Measurements from ENCODE around the gene CCDC159.
"Not testable (repeated sequence)": the region's sequence is repeated elsewhere in the genome, so short reads cannot be mapped to it uniquely, and the experiment has no call there.

Gene CCDC159

DNA sequence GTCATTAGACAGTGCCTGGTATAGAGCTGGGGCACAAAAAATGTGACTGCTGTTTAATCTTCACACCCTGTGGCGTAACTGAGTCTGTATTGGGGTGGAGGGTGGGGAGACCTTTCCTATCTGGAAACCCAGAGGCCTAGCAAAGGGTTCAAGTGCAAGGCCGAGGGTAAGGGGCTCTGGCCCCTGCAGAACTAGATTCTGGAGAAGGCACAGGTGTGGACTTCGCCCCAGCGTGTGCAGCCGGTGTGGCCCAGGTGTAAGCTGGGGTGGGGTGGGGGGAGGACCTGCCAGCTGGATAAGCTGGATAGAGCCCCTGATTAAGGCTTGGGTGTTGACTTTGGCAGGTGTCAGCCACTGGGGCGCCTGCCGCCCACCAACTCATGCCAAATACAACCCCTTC is 8.2 kb upstream of the CCDC159 start:
- no peak for DNase-seq (ENCODE audit: low read depth)

DNA sequence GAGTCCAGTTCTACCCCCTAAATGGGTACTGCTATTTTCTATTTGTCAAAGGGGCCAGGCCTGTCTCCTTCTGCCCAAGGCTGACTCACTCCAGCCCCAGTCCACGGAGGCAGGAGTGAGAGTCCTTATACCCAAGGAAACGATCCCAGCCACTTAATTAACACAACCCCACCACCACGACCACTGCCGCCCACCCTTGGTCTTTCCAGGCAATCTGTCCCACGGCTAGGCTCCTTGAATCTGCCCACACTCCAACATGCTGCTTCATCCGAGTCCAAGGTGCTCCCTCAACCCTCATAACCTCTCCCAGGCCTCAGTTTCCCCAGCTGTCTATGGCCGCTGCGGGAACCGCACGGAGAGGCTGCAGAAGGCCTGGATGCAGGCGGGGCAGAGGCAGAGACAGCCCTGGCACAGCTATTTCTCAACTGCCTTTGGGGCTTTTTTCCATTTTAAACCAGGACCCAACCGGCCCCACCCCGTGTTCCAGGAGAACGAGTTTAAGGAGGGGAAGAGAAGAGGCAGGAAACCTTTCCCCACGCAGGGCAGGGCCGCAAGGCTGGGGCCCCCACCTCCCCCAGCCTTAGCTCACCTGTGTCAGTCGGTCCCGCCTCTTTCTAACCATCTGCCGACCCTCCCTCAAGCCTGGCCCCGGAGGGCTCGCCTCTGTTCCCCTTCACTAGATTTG is 7.6 kb upstream of the CCDC159 start:
- DNase-seq (ENCODE audit: low read depth) = no peak

DNA sequence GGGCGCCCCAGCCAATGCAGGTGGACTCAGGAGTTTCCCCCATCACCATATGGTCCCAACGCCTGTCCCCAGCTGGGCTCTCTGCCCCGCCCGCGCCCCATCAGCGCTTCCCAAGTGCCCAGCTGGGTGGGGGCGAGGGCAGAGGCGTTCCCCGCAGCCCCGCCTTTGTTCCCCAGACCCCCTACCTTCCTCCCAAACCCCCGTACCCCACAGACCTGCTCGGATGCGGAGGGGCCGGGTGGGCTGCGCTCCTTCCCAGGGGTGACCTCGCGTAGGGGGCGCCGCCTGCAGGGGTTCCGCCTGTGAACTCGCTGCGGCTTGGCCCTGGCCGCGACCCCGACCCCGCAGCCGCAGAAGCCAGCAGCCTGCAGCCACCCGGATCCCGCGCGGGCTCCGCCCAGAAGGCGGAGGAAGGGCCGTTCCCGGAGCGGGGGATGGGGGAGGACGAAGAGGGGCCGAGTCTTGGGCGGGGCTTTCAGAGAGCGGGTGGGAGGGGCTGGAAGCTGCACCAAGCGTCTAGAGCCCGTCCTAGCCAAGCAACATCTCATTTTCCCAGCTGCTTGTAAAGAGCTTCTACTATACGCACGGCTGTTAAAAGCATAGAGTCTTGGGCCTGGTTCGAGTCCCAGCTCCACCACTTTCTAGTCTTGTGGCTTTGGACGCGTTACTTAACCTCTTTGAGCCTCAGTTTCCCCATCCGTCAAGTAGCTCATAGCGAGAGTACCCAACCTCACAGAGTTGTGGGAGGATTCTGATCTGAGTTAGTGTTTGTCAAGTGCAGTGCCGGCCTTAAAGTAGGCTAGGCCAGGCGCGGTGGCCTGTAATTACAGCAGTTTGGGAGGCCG is 6.8 kb upstream of the CCDC159 start, which contains the start of gene RAB3D:
Gene RAB3D, minus strand, starts transcription at position 404 of the 845 bp plus-strand sequence. CDS start 2,258 bp downstream, outside the sequence.
- peak; percentile 72 for DNase-seq (ENCODE audit: low read depth)

DNA sequence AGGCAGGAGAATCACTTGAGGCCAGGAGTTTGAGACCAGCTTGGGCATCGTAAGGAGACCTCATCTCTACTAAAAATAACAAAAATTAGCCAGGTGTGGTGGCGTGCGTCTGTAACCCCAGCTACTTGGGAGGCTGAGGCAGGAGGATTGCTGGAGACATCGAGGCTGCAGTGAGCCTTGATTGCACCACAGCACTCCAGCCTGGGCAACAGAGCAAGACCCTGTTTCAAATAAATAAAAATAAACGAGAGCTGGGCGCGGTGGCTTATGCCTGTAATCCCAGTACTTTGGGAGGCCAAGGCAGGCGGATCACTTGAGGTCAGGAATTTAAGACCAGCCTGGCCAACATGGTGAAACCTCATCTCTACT is 6.2 kb upstream of the CCDC159 start:
- not testable (repeated sequence) for DNase-seq (ENCODE audit: low read depth)

DNA sequence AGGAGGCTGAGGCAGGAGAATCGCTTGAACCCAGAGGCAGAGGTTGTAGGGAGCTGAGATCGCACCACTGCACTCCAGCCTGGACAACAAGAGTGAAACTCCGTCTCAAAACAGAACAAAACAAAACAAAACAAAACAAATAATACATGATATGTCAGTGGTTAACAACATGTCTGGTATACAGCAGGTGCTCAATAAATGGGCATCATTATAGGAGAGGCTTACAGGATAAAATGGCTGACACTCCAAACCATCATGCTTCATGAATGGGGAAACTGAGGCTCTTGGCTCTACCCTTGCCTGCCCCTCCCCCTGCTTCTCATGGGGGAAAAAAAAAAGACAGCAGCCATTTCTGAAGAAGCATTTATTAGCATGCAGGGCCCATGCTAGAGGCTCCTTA is 3.9 kb upstream of the CCDC159 start:
- DNase-seq (ENCODE audit: low read depth) = no peak

DNA sequence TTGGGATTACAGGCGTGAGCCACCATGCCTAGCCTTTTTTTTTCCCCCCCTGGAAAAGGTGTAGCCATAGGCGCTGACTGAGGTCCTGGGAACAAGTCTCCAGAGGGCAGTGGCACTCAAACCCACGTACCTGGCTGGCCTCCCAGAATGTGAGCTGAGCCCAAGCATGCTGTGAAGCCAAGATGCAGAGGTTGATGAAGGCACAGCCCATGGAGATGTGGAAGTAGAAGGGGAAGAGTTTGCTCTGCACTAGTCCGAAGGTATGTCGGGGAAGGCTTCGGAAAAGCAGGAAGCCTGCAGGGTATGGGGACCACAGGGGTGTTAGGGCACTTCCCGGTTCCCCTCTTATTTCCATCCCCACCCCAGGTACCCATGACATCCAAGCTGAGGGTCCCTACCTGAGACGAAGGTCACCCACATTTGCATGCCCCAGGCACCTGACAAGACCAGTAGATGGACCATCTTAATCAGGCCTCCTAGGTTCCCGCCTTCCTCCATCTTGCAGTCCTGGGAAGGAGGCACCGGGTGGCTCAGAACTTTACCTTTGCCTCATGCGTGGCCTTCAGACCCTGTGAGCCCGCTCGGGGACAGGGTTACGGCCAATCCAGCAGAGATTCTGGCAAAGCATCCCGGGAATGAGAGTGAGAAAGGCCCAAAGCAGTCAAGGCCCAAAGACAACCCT is 1.1 kb upstream of the CCDC159 start:
- DNase-seq (ENCODE audit: low read depth) = no peak

DNA sequence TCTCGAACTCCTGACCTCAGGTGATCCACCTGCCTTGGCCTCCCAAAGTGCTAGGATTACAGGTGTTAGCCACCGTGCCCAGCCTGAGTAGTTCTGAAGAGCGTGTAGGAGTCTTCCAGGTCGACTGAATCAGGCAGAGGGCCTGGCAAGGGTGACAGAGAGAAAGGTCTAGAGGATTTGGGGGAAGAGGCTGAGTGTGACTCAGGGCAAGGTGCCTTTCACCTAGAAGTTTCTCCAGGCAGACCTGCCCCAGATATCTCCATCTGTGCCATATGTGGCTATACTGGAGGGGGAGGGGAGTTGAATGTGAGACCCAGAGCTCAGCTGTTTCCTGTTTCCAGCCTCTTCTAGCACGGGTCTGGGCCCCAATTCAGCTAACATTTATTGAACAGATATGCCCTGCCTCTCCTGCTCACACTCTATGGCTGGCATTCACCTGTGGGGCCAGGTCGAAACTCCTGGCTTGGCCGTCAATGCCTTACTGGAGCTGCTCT is 1.3 kb downstream of the CCDC159 start:
- DNase-seq (ENCODE audit: low read depth) = no peak

DNA sequence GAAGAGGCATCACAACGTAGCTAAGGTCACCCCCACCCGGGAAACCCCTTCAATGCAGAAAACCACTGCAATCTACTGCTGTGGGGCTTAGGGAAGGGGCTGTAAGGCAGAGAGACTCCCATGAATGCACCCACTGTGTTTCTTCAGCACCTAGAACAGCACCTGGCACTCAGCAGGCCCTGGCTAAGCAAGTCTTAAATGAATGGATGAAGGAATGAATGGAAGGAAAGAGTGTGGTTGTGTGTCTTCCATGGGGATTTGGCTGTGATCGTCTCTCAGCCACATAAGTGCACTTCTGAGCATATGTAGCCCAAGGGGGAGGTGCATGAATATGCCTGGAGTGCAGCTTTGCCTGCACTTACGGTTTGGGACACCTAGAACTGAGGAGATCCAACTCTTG is 2.9 kb downstream of the CCDC159 start:
- no peak for DNase-seq (ENCODE audit: low read depth)

DNA sequence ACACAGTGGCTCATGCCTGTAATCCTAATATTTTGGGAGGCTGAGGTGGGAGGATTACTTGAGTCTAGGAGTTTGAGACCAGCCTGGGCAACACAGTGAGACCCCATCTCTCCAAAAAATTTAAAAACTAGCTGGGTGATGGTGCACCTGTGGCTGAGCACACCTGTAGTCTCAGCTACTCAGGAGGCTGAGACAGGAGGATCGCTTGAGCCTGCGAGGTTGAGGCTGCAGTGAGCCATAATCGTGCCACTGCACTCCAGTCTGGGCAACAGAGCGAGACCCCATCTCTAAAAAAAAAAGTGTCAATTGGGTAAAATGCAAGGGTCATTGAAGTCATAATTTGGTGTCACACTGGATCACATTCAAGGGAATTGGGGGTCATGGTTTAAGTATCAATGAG is 7.8 kb downstream of the CCDC159 start:
- not testable (repeated sequence) for DNase-seq (ENCODE audit: low read depth)

DNA sequence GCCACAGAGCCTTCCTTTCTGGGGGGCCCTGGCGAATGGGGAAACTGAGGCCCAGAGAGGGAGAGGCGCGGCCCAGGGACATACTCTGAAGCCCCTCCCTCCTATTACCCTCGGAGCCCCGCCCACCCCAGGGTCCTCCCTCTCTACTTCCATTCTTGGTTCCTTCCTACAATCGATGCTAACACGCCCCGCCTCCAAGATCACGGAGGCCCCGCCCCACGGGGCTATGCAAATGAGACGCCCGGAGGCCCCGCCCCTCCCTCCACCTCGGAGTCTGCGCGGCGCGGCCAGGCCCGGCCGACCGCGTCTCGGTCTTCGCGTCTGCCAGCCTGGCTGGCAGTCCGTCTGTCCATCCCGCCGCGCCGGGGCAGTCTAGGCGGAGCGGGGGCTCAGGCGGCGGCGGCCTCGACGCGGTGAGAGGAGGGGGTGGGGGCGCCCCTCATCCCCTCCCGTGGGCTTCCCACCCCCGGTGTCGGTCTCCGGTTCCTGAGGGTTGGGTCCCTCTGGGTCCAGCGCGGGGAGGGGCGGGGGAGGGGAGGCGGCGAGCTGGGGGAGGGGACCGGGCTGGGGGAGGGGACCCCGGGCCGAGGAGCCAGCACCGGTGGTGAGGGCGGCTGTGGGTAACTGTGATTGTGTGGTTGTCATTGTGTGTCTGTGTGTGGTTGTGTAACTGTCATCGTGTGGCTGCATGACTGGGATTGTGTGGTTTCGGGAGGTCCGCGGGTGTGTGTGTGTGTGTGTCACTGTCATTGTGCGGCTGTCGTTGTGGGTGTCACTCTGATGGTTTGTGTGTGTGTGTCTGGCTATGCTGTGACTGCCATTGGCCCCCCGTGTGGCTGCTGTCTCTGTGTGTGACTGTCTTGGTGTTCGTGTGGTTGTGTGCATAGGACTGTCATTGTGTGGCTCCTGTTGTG is 9.1 kb downstream of the CCDC159 start, which contains the start of gene PLPPR2:
Gene PLPPR2, plus strand, starts transcription at position 273 of the 914 bp plus-strand sequence. CDS start 2,242 bp downstream, outside the sequence.
- DNase-seq (ENCODE audit: low read depth) = peak; percentile 71

DNA sequence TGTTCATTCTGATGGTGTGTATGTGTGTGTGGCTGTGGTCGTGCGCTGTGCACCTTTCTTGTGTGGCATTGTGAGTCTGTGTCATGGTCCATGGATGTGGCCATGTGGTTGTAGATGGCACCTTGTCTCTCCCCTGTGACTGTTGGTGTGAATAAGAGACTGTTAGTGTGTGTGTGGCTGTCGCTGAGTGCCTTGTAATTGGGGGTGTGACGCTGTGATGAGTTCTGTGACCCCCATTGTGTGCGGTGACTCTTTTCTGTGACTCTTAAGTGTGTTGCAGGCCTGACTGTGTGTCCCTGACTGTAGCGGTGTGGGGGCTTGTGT is 9.7 kb downstream of the CCDC159 start:
- DNase-seq (ENCODE audit: low read depth) = no peak

DNA sequence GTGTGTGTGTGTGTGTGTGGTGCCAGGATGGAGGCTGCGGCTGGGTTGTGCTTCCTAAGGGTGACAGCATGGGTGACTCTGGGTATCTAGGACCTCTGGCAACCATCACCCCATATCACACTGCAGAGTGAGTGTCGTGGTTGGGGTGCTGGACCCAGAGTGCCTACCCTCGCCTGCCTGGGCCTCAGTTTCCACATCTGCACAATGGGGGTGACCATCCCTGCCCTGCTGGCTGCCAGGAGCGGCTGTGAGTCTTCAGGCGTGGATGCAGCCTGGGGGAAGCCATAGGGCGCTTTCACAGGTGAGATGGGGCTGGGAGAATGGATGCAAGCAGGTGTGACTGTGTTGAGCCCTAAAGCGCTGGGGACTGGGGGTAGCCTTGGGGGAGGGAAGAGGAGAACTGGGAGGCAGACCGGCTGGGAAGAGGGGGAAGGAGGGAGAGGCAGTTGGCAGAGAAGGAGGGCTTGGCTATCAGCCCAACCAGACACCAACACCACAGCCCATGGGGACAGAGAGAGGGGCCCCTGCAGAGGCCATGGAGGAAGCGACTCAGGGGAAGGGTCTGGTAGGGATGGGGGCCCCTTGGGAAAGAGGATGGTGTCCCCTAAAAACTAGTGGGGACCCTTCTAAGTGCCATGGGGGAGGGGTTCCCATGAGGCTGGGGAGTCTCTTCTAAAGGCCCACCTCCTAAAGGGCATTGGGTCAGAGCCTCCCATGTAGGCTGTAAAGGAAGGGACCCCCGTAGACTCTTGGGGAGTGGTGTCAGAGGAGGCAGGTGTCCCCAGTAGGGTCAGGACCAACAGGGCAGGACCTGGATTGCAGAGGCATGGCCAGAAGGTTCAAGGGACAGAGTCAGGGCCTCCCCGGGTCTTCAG is 10.6 kb downstream of the CCDC159 start:
- DNase-seq (ENCODE audit: low read depth) = no peak

DNA sequence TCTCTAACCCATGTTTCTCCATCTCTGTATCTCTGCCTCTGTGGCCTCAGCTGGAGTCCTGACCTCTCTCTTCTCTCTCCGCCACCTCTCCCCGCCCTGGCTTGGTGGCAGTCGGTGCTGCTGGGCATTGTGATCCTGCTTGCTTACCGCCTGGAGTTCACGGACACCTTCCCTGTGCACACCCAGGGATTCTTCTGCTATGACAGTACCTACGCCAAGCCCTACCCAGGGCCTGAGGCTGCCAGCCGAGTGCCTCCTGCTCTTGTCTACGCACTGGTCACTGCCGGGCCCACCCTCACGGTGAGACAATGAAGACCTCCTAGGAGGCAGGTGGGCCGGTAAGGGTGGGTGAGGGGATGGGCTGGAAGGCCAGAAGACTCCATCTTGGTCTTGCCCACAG is 13.1 kb downstream of the CCDC159 start:
- DNase-seq (ENCODE audit: low read depth) = no peak

DNA sequence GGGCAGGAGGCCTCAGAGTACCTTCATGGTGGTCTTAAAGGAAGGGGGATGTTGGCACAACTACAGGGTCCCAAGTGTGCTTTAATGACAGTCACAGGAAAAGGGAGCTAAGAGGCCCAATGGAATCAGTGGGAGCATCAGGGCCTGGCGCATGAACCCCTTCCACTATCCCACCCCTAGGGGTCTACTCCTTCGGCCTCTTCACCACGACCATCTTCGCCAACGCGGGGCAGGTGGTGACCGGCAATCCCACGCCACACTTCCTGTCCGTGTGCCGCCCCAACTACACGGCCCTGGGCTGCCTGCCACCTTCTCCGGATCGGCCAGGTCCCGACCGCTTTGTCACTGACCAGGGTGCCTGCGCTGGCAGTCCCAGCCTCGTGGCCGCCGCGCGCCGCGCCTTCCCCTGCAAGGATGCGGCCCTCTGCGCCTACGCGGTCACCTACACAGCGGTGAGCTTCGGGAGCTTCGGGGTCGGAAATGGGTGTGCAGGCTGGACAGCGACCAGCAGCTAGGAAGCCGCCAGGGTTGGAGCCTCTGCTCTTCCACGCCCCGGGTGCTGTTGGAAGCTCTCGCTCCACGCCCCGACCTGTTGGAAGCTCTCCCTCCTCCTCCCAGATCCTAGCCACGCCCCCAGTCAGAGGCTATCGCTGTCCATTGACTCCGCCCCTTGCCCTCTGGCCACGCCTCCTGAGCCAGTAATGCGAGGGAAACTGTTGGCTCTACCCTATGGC is 14.9 kb downstream of the CCDC159 start:
- no peak for DNase-seq (ENCODE audit: low read depth)

DNA sequence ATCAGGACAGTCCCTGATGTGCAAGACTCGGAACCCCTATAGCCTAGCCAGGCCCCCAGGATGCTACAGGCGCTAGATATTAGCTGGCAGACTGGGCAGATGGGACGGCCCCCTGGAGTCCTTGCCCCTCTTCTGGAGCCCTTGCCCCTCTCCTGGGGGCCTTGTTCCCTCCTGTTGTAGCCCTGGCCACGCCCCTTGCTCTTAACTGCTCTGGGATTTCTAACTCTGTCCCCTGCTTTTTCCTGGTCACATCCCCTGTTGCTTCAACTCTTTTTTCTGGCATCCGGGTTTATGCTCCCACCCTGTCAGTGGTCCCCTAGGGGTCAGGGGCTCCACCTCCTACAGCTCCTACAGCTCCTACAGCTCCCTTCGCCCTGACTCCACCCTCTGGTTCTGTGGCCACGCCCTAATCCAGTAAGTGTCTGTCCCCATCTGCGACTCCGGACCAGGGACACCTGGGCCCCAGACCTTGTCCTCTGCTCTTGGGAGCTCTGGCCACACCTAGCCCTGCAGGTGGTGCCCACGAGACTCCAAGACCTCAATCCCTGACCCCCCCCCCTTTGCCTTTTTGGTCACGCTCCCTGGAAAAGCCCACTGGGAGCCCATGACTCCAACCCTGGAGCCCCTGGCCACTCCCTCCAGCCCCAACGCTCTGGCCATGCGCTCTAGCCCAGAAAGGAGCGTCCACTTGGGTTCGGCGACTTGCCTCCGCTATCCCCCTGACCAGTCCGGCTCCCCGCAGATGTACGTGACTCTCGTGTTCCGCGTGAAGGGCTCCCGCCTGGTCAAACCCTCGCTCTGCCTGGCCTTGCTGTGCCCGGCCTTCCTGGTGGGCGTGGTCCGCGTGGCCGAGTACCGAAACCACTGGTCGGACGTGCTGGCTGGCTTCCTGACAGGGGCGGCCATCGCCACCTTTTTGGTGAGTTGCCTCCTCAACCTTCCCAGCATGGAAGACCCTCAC is 15.7 kb downstream of the CCDC159 start:
- DNase-seq (ENCODE audit: low read depth) = no peak

DNA sequence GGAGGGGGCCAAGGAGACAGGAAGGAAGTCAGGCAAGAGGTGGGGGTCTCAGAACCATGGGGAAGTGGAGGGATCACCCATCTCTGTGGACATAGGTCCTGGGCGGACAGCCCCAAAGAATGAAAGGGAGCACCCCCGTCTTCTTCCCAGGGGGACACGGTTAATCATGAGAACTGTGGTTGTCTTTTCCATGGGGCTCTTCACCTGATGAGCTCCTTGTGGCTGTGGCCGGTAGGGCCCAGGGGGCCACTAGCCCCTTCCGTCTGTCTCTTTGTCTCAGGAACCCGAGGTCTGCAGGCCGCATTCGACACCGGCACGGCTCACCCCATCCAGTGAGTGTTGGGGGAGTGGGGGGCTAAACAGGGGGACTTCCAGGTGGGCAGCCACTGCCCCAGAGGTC is 17.6 kb downstream of the CCDC159 start:
- DNase-seq (ENCODE audit: low read depth) = no peak

DNA sequence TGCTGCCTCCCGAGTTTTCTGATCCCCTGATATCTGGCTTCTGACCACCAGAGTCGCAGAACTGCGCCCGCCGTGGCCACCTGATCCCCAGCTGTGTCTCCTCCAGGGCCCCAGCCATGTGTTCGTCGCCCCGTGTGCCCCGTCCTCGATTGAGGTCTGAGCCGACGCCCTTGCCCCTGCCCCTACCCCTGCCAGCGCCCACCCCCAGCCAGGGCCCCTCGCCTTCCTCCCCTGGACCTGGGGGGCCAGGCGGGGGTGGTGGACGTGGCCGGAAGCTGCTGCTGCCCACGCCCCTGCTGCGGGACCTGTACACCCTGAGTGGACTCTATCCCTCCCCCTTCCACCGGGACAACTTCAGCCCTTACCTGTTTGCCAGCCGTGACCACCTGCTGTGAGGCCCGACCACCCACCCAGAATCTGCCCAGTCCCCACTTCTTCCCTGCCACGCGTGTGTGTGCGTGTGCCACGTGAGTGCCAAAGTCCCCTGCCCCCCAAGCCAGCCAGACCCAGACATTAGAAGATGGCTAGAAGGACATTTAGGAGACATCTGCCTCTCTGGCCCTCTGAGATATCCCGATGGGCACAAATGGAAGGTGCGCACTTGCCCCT is 18.1 kb downstream of the CCDC159 start:
- DNase-seq (ENCODE audit: low read depth) = no peak

DNA sequence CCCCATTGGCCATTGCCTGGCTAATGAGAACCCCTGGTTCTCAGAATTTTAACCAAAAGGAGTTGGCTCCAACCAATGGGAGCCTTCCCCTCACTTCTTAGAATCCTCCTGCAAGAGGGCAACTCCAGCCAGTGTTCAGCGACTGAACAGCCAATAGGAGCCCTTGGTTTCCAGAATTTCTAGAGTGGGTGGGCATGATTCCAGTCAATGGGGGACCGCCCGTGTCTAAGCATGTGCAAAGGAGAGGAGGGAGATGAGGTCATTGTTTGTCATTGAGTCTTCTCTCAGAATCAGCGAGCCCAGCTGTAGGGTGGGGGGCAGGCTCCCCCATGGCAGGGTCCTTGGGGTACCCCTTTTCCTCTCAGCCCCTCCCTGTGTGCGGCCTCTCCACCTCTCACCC is 18.6 kb downstream of the CCDC159 start:
- no peak for DNase-seq (ENCODE audit: low read depth)

Measured in activated T-cell treated with anti-CD3 and anti-CD28 coated beads for 1 hour (primary cell).